Activated CD4-positive, alpha-beta T cell treated with anti-CD3 and anti-CD28 coated beads, Interleukin-2, amount 50 U/mL, for 1 hour (primary cell): ENCODE measurements around the gene TAS2R39.

Experiments used
- DNase-seq: peaks from one replicate; pipeline ENCODE4 v3.0.0-alpha.2; 2020

The TAS2R39 gene

GRCh38 chr7:143216686-143217085 is 33.5 kb downstream of the TAS2R39 start:
- no peak for DNase-seq

GRCh38 chr7:143217806-143218205 is 34.6 kb downstream of the TAS2R39 start:
- DNase-seq = no peak

GRCh38 chr7:143221286-143221685 is 38.1 kb downstream of the TAS2R39 start:
- DNase-seq = no peak

GRCh38 chr7:143221737-143222136 is 38.5 kb downstream of the TAS2R39 start, which contains the start of gene TAS2R40:
TSS of gene TAS2R40 (plus strand) at chr7:143222037. CDS start at chr7:143222079, 42 bp downstream.
- DNase-seq = no peak

- DNase-seq = no peak
Measured at GRCh38 chr7:143222782-143223181, 39.6 kb downstream of the TAS2R39 start.

- no peak for DNase-seq
Measured at GRCh38 chr7:143223784-143224183, 40.6 kb downstream of the TAS2R39 start.

GRCh38 chr7:143225047-143225446 is 41.8 kb downstream of the TAS2R39 start:
- DNase-seq = no peak

GRCh38 chr7:143227806-143228205 is 44.6 kb downstream of the TAS2R39 start:
- DNase-seq = no peak

- DNase-seq = no peak
Measured at GRCh38 chr7:143229054-143229790, 46.0 kb downstream of the TAS2R39 start.

GRCh38 chr7:143230602-143231457 is 47.6 kb downstream of the TAS2R39 start:
- no peak for DNase-seq
